ENCODE results near the gene ACAP3. TPM values are rescaled to one million over a fixed set of nuclear protein-coding genes. Genes with fewer than 3 reads are reported as not detected.
A peak's percentile ranks its signal among the peaks of the same experiment; 100 is the strongest.

ACAP3 gene
- total RNA-seq, 4 donors from 2014 or later: 98.8 to 189 (median 115) TPM

- 61 to 75% methylated on average over 14 to 58 of the region's 116 CpGs for WGBS, 2 donors
- DNase-seq (ENCODE audit: low spot score in 2 of 2): no peak
- intact Hi-C loops (cut with DNase I; ENCODE audit: low total_unique reads): no loop called here
- TF ChIP-seq POLR2A (IDR thresholded peaks at IDR 0.05): no peak
- TF ChIP-seq, protein P1, sequence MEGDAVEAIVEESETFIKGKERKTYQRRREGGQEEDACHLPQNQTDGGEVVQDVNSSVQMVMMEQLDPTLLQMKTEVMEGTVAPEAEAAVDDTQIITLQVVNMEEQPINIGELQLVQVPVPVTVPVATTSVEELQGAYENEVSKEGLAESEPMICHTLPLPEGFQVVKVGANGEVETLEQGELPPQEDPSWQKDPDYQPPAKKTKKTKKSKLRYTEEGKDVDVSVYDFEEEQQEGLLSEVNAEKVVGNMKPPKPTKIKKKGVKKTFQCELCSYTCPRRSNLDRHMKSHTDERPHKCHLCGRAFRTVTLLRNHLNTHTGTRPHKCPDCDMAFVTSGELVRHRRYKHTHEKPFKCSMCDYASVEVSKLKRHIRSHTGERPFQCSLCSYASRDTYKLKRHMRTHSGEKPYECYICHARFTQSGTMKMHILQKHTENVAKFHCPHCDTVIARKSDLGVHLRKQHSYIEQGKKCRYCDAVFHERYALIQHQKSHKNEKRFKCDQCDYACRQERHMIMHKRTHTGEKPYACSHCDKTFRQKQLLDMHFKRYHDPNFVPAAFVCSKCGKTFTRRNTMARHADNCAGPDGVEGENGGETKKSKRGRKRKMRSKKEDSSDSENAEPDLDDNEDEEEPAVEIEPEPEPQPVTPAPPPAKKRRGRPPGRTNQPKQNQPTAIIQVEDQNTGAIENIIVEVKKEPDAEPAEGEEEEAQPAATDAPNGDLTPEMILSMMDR (IDR thresholded peaks at IDR 0.05): no peak
- no peak overlapping the region for H3K4me3 ChIP-seq (ENCODE audit: low read depth, poor library complexity, severe bottlenecking)
These were observed 46.8 kb upstream of the ACAP3 start for GRCh38 chr1:1354271-1355247.

GRCh38 chr1:1353389-1354151, 45.8 kb upstream of the ACAP3 start:
- H3K4me3 ChIP-seq (ENCODE audit: low read depth, poor library complexity, severe bottlenecking): no peak overlapping the region
- intact Hi-C loops (cut with DNase I; ENCODE audit: low total_unique reads): no loop called here
- TF ChIP-seq POLR2A (IDR thresholded peaks at IDR 0.05): no peak
- no peak for DNase-seq (ENCODE audit: low spot score in 2 of 2)
- WGBS, 2 donors: 23 to 33% methylated on average over 23 to 28 of the region's 28 CpGs

- DNase-seq (ENCODE audit: low spot score in 2 of 2): no peak
- H3K4me3 ChIP-seq (ENCODE audit: low read depth, poor library complexity, severe bottlenecking): no peak overlapping the region
- intact Hi-C loops (cut with DNase I; ENCODE audit: low total_unique reads): no loop called here
- WGBS, 2 donors: 0 to 20% methylated on average over 3 to 4 of the region's 5 CpGs
- no peak for TF ChIP-seq POLR2A (IDR thresholded peaks at IDR 0.05)
- TF ChIP-seq, protein P1 (IDR thresholded peaks at IDR 0.05): no peak
These were observed 45.2 kb upstream of the ACAP3 start for GRCh38 chr1:1352786-1353388.

- no peak overlapping the region for H3K4me3 ChIP-seq (ENCODE audit: low read depth, poor library complexity, severe bottlenecking)
- peak in 1 of 2 donors; percentile 93 for DNase-seq (ENCODE audit: low spot score in 2 of 2)
- TF ChIP-seq, protein P1 (IDR thresholded peaks at IDR 0.05): no peak
- no peak for TF ChIP-seq POLR2A (IDR thresholded peaks at IDR 0.05)
- WGBS, 2 donors: 41 to 47% methylated on average over 26 to 28 of the region's 29 CpGs
- intact Hi-C loops (cut with DNase I; ENCODE audit: low total_unique reads): no loop called here
These were observed 44.0 kb upstream of the ACAP3 start for GRCh38 chr1:1351511-1352427.

DNA sequence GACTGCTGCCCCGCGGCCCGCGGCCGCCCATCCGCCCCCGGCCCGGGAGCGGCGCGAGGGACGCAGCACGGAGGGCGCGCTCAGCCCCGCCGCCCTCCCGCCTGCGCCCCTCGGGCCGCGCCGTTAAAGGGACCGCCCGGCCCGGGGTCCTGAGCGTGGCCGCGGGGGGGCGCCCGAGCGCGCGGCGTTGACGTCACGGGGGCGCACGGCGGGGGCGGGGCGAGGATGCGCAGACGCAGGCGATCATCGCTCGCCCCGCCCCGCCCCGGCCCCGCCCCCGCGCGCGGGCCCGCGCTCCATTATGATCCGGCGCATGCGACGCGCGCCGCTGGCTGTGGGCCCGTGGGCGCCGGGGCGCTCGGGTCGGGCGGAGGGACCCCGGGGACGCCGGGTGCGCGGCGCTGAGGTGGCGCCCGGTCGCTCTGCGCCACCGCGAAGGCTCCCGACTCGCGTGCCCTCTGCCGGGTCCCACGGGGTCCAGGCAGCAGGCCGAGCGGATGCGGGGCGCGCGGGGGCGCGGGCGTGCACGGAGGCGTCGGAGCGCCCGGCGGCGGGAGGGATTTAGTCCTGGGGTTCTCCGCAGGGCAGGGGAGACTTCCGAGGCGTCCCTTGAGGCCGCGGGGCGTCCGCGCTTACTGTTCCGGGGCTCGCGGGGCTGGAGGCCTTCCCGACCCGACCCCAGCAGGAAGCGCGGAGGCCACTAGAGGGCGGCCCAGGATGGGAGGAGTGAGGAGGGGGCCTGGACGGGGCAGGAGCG, 41.7 kb upstream of the ACAP3 start, which contains the start of gene DVL1:
TSS of gene DVL1 (minus strand) at position 163 of the 757 bp plus-strand sequence. CDS start 353 bp downstream, outside the sequence.
- H3K4me3 ChIP-seq (ENCODE audit: low read depth, poor library complexity, severe bottlenecking): peak within 1 kb of the TSS; percentile 56
- no peak for DNase-seq (ENCODE audit: low spot score in 2 of 2)
- no peak for TF ChIP-seq POLR2A (IDR thresholded peaks at IDR 0.05)
- TF ChIP-seq, protein P1 (IDR thresholded peaks at IDR 0.05): peak in 1 of 3 donors; percentile 28
- WGBS, 2 donors: 0 to 2% methylated on average over 9 to 14 of the region's 122 CpGs
- intact Hi-C loops (cut with DNase I; ENCODE audit: low total_unique reads): no loop called here

Data from lower leg skin (tissue), 4 donors.